Keratinocyte (primary cell): ENCODE measurements around the gene PXYLP1. TPM values are rescaled to one million over a fixed set of nuclear protein-coding genes. Genes with fewer than 3 reads are reported as not detected.
A peak's percentile ranks its signal among the peaks of the same experiment; 100 is the strongest.

Experiments
- DNase-seq: peaks from one replicate; pipeline ENCODE4 v3.0.0-alpha.2; 2011; ENCODE audit warnings: low read depth, missing footprints, low spot score
- FAIRE-seq: peaks from 2 replicates; lab custom pipeline; 2011; peaks lifted over from hg19 to GRCh38; lab: Jason Lieb, UNC
- H2AFZ ChIP-seq: 2 replicates; pipeline ENCODE4 v1.6.0; 2012; ENCODE audit warnings: low read length, control low read depth, inconsistent platforms; ENCODE audit not compliant: control insufficient read depth
- H3K27ac ChIP-seq: 2 replicates; pipeline ENCODE4 v1.5.1; 2011; ENCODE audit warnings: low read length; ENCODE audit not compliant: control insufficient read depth, insufficient read depth
- H3K27me3 ChIP-seq: 3 replicates; pipeline ENCODE4 v1.6.0; 2011; ENCODE audit warnings: low read length; ENCODE audit not compliant: control insufficient read depth, insufficient read depth; ENCODE audit errors: extremely low read depth
- H3K36me3 ChIP-seq, 2 experiments: 2 replicates in 1 of 2; 3 replicates in 1 of 2; pipeline ENCODE4 v1.5.1; 2011; ENCODE audit warnings: low read length in 2 of 2, mild to moderate bottlenecking in 1 of 2; ENCODE audit not compliant: control insufficient read depth in 2 of 2, insufficient read depth in 2 of 2; ENCODE audit errors: extremely low read depth in 1 of 2
- H3K4me1 ChIP-seq: 3 replicates; pipeline ENCODE4 v1.5.1; 2011; ENCODE audit warnings: low read length; ENCODE audit not compliant: control insufficient read depth, insufficient read depth; ENCODE audit errors: extremely low read depth
- H3K4me2 ChIP-seq: 3 replicates; pipeline ENCODE4 v1.6.0; 2011; ENCODE audit warnings: low read depth, low read length; ENCODE audit not compliant: control insufficient read depth, insufficient read depth; ENCODE audit errors: extremely low read depth
- H3K4me3 ChIP-seq, 3 experiments: fragments of 200-600 bp in 1 of 3; sonication (generic) in 1 of 3; 2 replicates in 2 of 3; 3 replicates in 1 of 3; pipeline ENCODE4 v1.5.1; 2011 to 2016; ENCODE audit warnings: low read length in 3 of 3, mild to moderate bottlenecking in 3 of 3, control low read depth in 2 of 3, inconsistent platforms in 1 of 3, low read depth in 1 of 3, mixed read lengths in 1 of 3, mixed run types in 1 of 3, moderate library complexity in 1 of 3; ENCODE audit not compliant: control insufficient read depth in 2 of 3, insufficient read depth in 2 of 3; ENCODE audit errors: extremely low read depth in 1 of 3
- H3K79me2 ChIP-seq: 2 replicates; pipeline ENCODE4 v1.6.0; 2012; ENCODE audit warnings: low read length; ENCODE audit not compliant: control insufficient read depth, insufficient read depth
- H3K9ac ChIP-seq: 3 replicates; pipeline ENCODE4 v1.6.0; 2011; ENCODE audit warnings: low read length; ENCODE audit not compliant: control insufficient read depth, insufficient read depth; ENCODE audit errors: extremely low read depth
- H3K9me1 ChIP-seq: 3 replicates; pipeline ENCODE4 v1.6.0; 2011; ENCODE audit warnings: low read length; ENCODE audit not compliant: control insufficient read depth, insufficient read depth; ENCODE audit errors: extremely low read depth
- H3K9me3 ChIP-seq: 2 replicates; pipeline ENCODE4 v1.5.1; 2012; ENCODE audit warnings: low read depth, low read length; ENCODE audit not compliant: control insufficient read depth
- H4K20me1 ChIP-seq: 3 replicates; pipeline ENCODE4 v1.6.0; 2011; ENCODE audit warnings: low read length; ENCODE audit not compliant: control insufficient read depth, insufficient read depth; ENCODE audit errors: extremely low read depth
- EZH2 ChIP-seq: IDR thresholded peaks from one replicate; pipeline ENCODE4 v1.6.1; 2012; ENCODE audit warnings: inconsistent platforms, mild to moderate bottlenecking, low read length, moderate library complexity
- dilution Hi-C: fragments of 300-500 bp; cut with MboI; formaldehyde crosslinking; loops from one replicate; pipeline ENCODE4 v1.7.0; 2020; ENCODE audit warnings: low sequenced_read_pairs; ENCODE audit not compliant: extremely low pct_ligation_motif_present
- polyA plus RNA-seq, 5 experiments: library from polyadenylated mRNA; depleted of rRNA in 3 of 5; stranded (reverse) in 3 of 5; stranded (forward) in 1 of 5; unstranded in 1 of 5; fragments of >200 nt; gene quantifications; 1 replicate in 1 of 5; 2 replicates in 3 of 5; 3 replicates in 1 of 5; pipeline versions ENCODE4 v1.2.1 to v1.2.3, GENCODE V29; 2011 to 2012; ENCODE audit warnings: missing spikeins in 2 of 5, low read depth in 1 of 5, low replicate concordance in 1 of 5
- TF ChIP-seq, protein P1 (sequence below), 3 experiments: IDR thresholded peaks in 1 of 3; conservative IDR thresholded peaks in 1 of 3; optimal IDR thresholded peaks in 1 of 3; 2 replicates in 2 of 3; 3 replicates in 1 of 3; pipeline versions ENCODE3 to v1.5.1; 2011; ENCODE audit warnings: low read length in 3 of 3, mild to moderate bottlenecking in 3 of 3, moderate library complexity in 2 of 3, control low read depth in 1 of 3, inconsistent platforms in 1 of 3; ENCODE audit not compliant: insufficient read depth in 2 of 3; ENCODE audit errors: extremely low read depth in 1 of 3

PXYLP1 gene
- polyA plus RNA-seq, 1 donor (not counting 4 experiments of a cell fraction or from before 2014, with no cell fraction given), result 3.0 TPM

DNA sequence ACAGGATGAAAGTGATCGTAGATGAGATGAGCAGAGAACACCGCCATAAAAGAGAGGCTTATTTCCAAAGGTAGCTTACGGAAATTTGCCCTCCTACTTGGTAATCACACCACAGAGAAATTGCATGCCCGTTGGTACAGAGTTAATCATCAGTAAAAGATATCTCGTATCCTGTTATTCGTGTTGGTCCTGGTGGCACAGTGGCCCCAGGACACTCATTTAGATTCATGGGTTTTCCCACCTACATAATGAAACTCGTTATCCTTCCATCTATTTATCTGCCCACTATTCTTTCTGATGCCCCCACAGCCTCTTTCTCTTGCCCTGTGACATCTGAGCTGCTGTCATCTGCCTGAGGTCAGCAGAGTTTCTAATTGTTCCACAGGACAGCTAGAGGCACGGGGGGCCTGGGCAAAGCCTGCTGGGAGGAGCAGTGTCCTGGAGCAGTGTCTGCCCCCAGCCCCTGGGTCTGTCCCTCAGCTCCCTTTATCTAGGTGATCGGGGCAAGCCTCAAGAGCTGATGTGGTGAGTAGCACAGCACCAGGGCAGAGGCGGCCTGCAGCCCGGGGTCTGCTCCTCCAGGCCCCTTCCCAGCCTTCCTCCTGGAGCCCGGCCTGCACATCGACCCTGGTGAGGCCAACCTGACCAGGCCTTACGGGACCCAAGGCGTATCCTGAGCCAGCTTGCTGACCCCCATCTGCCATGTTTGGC, 42.2 kb downstream of the PXYLP1 start:
- H2AFZ ChIP-seq, result no peak overlapping the region
- H3K9me1 ChIP-seq, result no peaks in the 10 kb centered on the region
- no peaks in the 10 kb centered on the region for H3K9me3 ChIP-seq
- H3K36me3 ChIP-seq, result no peaks in the 10 kb centered on the region
- FAIRE-seq (no peak), DNase-seq (no peak)
- no peak overlapping the region for H3K27ac ChIP-seq
- no peaks in the 10 kb centered on the region for H3K27me3 ChIP-seq
- no peak overlapping the region for H3K4me3 ChIP-seq
- H4K20me1 ChIP-seq, result no peaks in the 10 kb centered on the region
- no peaks in the 10 kb centered on the region for H3K79me2 ChIP-seq
- H3K9ac ChIP-seq, result no peak overlapping the region
- dilution Hi-C loops, result no loop called here
- H3K4me2 ChIP-seq, result no peak overlapping the region
- H3K4me1 ChIP-seq, result peaks cover 28% of the 10 kb centered on the region
- no peak for TF ChIP-seq EZH2
- TF ChIP-seq, protein P1, sequence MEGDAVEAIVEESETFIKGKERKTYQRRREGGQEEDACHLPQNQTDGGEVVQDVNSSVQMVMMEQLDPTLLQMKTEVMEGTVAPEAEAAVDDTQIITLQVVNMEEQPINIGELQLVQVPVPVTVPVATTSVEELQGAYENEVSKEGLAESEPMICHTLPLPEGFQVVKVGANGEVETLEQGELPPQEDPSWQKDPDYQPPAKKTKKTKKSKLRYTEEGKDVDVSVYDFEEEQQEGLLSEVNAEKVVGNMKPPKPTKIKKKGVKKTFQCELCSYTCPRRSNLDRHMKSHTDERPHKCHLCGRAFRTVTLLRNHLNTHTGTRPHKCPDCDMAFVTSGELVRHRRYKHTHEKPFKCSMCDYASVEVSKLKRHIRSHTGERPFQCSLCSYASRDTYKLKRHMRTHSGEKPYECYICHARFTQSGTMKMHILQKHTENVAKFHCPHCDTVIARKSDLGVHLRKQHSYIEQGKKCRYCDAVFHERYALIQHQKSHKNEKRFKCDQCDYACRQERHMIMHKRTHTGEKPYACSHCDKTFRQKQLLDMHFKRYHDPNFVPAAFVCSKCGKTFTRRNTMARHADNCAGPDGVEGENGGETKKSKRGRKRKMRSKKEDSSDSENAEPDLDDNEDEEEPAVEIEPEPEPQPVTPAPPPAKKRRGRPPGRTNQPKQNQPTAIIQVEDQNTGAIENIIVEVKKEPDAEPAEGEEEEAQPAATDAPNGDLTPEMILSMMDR (optimal IDR thresholded peaks at IDR 0.05 in 1 of 3, IDR thresholded peaks at IDR 0.05 in 1 of 3, conservative IDR thresholded peaks at IDR 0.05 in 1 of 3; ENCODE audit: extremely low read depth in 1 of 3, insufficient read depth in 2 of 3, low read length in 3 of 3), result no peak

DNA sequence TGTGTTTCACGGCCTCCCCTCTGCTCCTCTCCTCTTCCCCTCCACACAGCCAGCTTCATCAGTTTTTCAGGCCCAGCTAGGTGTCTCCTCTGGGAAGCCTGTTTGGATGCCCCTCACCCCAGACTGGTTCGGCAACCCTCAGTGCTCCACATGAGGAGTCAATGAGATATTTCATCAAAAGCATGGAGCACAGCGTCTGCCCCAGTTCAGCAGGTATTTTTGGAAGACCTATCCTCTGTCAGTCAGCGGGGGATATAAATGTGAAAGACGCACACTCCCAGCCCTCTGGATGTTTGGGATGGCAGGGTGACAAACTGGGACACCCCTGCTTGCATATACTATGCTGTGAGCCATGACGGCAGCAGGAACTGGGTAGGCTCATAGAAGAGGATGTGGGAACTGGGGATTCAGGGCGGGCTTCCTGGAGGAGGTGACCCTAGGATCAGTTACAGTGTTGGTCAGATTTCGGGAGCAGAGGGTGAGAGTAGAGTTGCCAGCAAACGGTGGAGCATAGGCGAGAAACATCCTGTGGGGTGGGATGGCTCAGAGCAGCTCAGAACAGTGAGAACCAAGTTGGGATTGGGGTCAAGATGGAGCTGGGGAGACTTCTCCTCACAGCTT, 42.9 kb downstream of the PXYLP1 start:
- Histone ChIP-seq H3K4me1 (peaks cover 28% of the 10 kb centered on the region), H3K36me3 (no peaks in the 10 kb centered on the region), H3K9ac (no peak overlapping the region), H3K4me3 (no peak overlapping the region), H3K4me2 (peak overlapping the region; percentile 50), H3K9me3 (no peaks in the 10 kb centered on the region), H4K20me1 (no peaks in the 10 kb centered on the region), H3K27ac (peak overlapping the region; percentile 72), H3K27me3 (no peaks in the 10 kb centered on the region), H3K9me1 (no peaks in the 10 kb centered on the region), H2AFZ (no peak overlapping the region), H3K79me2 (no peaks in the 10 kb centered on the region)
- DNase-seq (no peak), FAIRE-seq (no peak)
- TF ChIP-seq, protein P1 (optimal IDR thresholded peaks at IDR 0.05 in 1 of 3, IDR thresholded peaks at IDR 0.05 in 1 of 3, conservative IDR thresholded peaks at IDR 0.05 in 1 of 3; ENCODE audit: extremely low read depth in 1 of 3, insufficient read depth in 2 of 3, low read length in 3 of 3), result no peak
- TF ChIP-seq EZH2, result no peak
- dilution Hi-C loops, result no loop called here
